ENCODE results near the gene LAMTOR2. TPM values are rescaled to one million over a fixed set of nuclear protein-coding genes. Genes with fewer than 3 reads are reported as not detected.

LAMTOR2 gene
- total RNA-seq, 1 experiment from 2014 or later: 60.2 TPM

- Histone ChIP-seq H4K20me1 (ENCODE audit: insufficient read depth) (no peaks in the 10 kb centered on the region), H3K4me1 (ENCODE audit: control insufficient read depth in 1 of 2, insufficient read depth in 2 of 2, low read length in 2 of 2) (peaks cover 3 to 5% of the 10 kb centered on the region in 2 experiments; a peak in 2 of 4 replicates), H3K79me2 (ENCODE audit: insufficient read depth, low read length) (peaks cover 25% of the 10 kb centered on the region), H3K4me2 (ENCODE audit: low read length) (no peak overlapping the region), H3K36me3 (ENCODE audit: control insufficient read depth in 1 of 2, insufficient read depth in 2 of 2, low read length in 2 of 2) (peaks cover 16 to 20% of the 10 kb centered on the region in 2 experiments), H2AFZ (ENCODE audit: low read depth, low read length, poor library complexity, severe bottlenecking) (no peak overlapping the region), H3K27me3 (ENCODE audit: insufficient read depth, low read length) (no peaks in the 10 kb centered on the region), H3K4me3 (replicated peaks in 1 of 2; ENCODE audit: low read depth in 1 of 2, low read length in 2 of 2) (no peak overlapping the region), H3K9me2 (ENCODE audit: insufficient read depth) (no peaks in the 10 kb centered on the region), H3K9me3 (ENCODE audit: control insufficient read depth in 1 of 2, insufficient read depth in 1 of 2, low read depth in 1 of 2, low read length in 2 of 2) (no peaks in the 10 kb centered on the region), H3K9ac (ENCODE audit: low read length) (no peak overlapping the region), H3K27ac (ENCODE audit: low read depth, low read length) (no peak overlapping the region)
- ChIA-PET RAD21 (ENCODE audit: low non-redundant PET in 1 of 2, low total read pairs in 2 of 2, uncharacterized antibody in 2 of 2, unreplicated experiment in 2 of 2) (no interaction called here), POLR2A (no interaction called here), CTCF (no interaction called here)
- ATAC-seq: no peak
- intact Hi-C loops (cut with micrococcal nuclease): no loop called here
- TF ChIP-seq ZFX (IDR thresholded peaks at IDR 0.05) (no peak), YY1 (IDR thresholded peaks at IDR 0.05; ENCODE audit: extremely low read depth, insufficient replicate concordance, low read depth, low read length) (no peak), ATF3 (IDR thresholded peaks at IDR 0.05) (no peak), JUND (IDR thresholded peaks at IDR 0.05) (no peak), EGR1 (IDR thresholded peaks at IDR 0.05; ENCODE audit: low read depth) (no peak)
- no peak for DNase-seq (ENCODE audit: low read depth, low spot score)
- BruUV-seq (replicated peaks): no TSS peak
Measured at GRCh38 chr1:156048663-156049258, 5.8 kb upstream of the LAMTOR2 start.

- CTCF ChIA-PET: no interaction called here
- Histone ChIP-seq H3K4me1 (ENCODE audit: control insufficient read depth in 1 of 2, insufficient read depth in 2 of 2, low read length in 2 of 2) (peaks cover 3 to 12% of the 10 kb centered on the region in 2 experiments; a peak in 3 of 4 replicates), H3K9me3 (ENCODE audit: control insufficient read depth in 1 of 2, insufficient read depth in 1 of 2, low read depth in 1 of 2, low read length in 2 of 2) (no peaks in the 10 kb centered on the region), H3K4me2 (ENCODE audit: low read length) (no peak overlapping the region), H3K79me2 (ENCODE audit: insufficient read depth, low read length) (peaks cover 29% of the 10 kb centered on the region), H3K9me2 (ENCODE audit: insufficient read depth) (no peaks in the 10 kb centered on the region), H3K27ac (ENCODE audit: low read depth, low read length) (no peak overlapping the region), H3K9ac (ENCODE audit: low read length) (no peak overlapping the region), H2AFZ (ENCODE audit: low read depth, low read length, poor library complexity, severe bottlenecking) (no peak overlapping the region), H3K4me3 (replicated peaks in 1 of 2; ENCODE audit: low read depth in 1 of 2, low read length in 2 of 2) (no peak overlapping the region), H3K36me3 (ENCODE audit: control insufficient read depth in 1 of 2, insufficient read depth in 2 of 2, low read length in 2 of 2) (peaks cover 16 to 17% of the 10 kb centered on the region in 2 experiments), H4K20me1 (ENCODE audit: insufficient read depth) (no peaks in the 10 kb centered on the region), H3K27me3 (ENCODE audit: insufficient read depth, low read length) (no peaks in the 10 kb centered on the region)
- intact Hi-C loops (cut with micrococcal nuclease): loop anchor here (5.0 kb wide), 1 partner anchor 108 kb away; the partner anchor contains the start of gene RXFP4
- TF ChIP-seq FOSL1 (IDR thresholded peaks at IDR 0.05; ENCODE audit: low read depth) (no peak), JUND (IDR thresholded peaks at IDR 0.05) (no peak), TCF7L2 (IDR thresholded peaks at IDR 0.05; ENCODE audit: borderline replicate concordance, extremely low read depth, insufficient read depth, insufficient read length) (no peak), ZNF274 (IDR thresholded peaks at IDR 0.05; ENCODE audit: low read depth, low read length) (no peak)
- POLR2A ChIA-PET: no interaction called here
- DNase-seq (ENCODE audit: low read depth, low spot score): no peak
- RAD21 ChIA-PET (ENCODE audit: low non-redundant PET in 1 of 2, low total read pairs in 2 of 2, uncharacterized antibody in 2 of 2, unreplicated experiment in 2 of 2): no interaction called here
- BruUV-seq (replicated peaks): no TSS peak
- no peak for ATAC-seq
Measured at GRCh38 chr1:156050376-156050775, 4.2 kb upstream of the LAMTOR2 start.

Measured in HCT116 (cell line).